GM21360 (cell line): ENCODE data around the gene LGI4.

ENCODE experiments used
- ATAC-seq: cut with Tn5 transposase; IDR thresholded peaks from one replicate; pipeline ENCODE4 v1.9.1; 2021; ENCODE audit warnings: mild to moderate bottlenecking, moderate library complexity; ENCODE audit not compliant: unreplicated experiment

Gene LGI4

DNA sequence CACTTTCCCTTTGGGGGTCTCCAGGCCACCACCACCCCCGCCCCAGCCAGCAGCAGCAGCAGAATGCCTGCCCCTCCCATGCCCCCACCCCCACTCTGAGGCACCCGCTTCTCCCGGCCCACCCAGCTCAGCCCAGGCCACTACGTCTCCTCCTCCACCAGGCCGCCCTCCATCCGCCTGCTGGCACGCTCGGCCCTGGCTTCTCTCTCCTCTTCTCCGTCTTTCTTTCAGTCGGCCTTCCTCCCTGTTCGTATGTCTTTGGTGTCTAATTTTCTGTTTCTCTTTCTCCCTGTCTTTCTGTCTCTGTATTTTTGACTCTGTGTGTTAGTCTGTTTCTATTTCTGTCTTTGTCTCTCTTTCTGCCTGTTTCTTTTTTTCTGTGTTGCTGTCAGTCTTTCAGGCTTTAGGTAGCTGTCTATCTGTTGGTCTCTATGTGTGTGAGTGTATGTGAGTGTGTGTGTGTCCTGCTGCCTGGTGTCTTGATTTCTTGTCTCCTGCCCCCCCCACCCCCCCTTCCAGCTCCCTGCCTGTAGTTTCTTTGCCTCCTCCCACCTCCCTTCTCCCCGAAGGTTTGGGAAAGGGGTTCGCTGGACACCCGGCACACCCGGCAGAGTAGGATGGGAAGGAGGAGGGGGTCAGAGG is at the start of gene LGI4:
TSS of gene LGI4 (minus strand) at position 459 of the 642 bp plus-strand sequence. CDS start at position 80, 379 bp downstream.
- no peak for ATAC-seq

- ATAC-seq = no peak
Observed at GRCh38 chr19:35184267-35184666, 49.4 kb upstream of the LGI4 start.

GRCh38 chr19:35181387-35181786 is 46.5 kb upstream of the LGI4 start:
- ATAC-seq = no peak

DNA sequence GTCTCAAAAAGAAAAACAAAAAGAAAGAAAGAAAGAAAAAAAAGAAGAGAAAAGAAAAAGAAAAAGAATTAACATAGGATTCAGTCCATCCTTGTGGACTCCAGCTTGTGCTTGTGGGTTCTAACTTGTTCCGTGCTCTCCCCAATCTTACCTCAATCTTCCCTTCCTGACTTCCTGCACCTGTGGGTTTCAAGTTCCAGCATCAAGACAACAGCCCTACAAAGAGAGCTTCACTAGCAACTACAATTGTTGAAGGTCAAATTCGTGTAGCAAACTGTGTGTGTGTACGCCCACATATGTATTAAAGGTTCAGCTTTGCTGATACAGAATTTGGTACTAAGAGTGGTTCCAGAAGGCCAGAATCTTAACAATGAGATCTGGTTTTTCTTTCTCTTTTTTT is 45.0 kb upstream of the LGI4 start:
- no peak for ATAC-seq

DNA sequence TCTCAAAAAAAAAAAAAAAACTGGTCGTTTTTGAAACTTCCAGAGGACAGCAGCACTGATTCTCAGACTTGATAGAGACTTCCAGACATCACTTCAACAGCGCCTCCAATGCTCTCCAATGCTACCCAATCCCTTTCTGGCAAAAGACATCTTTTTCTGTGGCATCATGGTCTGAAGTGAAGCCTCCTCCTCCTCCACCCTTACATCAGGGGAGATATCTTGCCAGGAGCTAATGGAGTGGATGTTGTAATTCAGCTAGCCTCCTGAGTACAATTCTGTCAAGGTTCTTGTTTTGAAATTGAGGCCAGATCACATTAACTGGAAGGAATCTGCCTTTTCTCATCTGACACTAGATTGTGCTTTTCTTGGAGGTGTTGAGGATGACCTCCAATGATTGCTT is 43.8 kb upstream of the LGI4 start:
- ATAC-seq = no peak

DNA sequence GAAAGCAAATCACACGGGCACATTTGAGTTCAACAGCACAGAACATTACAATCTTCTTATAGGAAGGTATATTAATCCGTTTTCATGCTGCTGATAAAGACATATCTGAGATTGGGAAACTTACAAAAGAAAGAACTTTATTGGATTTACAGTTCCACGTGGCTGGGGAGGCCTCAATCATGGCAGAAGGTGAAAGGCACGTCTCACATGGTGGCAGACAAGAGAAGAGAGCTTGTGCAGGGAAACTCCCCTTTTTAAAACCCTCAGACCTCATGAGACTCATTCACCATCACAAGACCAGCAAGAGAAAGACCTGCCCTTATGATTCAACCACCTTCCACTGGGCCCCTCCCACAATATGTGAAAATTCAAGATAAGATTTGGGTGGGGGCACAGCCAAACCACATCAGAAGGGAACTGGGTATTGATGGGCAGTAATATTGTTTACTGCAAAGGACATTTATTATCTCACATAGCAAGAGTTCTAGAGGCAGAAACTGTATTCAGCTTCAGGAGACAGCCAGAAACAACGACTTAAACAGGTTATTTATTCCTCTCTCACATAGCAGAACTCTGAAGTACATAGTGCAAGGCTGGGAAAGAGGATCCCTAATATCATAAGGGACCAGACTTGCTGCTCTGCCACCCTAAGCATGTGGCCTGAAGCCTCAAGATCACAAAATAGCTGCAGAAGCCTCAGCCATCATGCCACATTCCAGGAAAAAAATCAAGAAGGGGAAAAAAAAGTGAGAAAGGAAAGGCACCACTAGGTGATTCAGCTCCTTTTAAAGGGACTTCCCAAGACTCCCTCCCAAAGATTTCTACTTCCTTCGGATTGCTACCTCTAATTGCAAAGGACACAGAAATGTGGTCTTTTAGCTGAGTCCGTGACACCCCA is 42.8 kb upstream of the LGI4 start:
- no peak for ATAC-seq

- ATAC-seq = no peak
Observed at GRCh38 chr19:35176181-35176570, 41.3 kb upstream of the LGI4 start.

- ATAC-seq = no peak
Observed at GRCh38 chr19:35174226-35174625, 39.4 kb upstream of the LGI4 start.

DNA sequence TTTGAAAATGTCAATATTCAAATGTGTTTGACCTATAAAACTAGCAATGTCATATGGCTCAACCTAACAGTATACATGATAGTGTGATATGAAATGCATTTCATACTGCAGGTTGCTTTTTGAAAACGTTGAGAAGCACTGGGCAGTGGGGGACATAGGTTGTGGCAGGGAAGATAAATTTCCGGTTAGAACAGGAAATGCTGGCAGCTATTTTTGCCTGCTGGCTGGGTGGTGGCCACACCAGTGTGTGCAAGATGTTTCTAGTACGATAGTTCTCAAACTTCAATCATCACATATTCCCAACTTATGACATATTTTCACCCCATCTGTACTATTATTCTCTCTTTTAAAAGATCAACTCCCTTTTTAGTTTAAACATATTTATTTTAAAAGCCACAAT is 36.9 kb upstream of the LGI4 start:
- ATAC-seq = no peak

DNA sequence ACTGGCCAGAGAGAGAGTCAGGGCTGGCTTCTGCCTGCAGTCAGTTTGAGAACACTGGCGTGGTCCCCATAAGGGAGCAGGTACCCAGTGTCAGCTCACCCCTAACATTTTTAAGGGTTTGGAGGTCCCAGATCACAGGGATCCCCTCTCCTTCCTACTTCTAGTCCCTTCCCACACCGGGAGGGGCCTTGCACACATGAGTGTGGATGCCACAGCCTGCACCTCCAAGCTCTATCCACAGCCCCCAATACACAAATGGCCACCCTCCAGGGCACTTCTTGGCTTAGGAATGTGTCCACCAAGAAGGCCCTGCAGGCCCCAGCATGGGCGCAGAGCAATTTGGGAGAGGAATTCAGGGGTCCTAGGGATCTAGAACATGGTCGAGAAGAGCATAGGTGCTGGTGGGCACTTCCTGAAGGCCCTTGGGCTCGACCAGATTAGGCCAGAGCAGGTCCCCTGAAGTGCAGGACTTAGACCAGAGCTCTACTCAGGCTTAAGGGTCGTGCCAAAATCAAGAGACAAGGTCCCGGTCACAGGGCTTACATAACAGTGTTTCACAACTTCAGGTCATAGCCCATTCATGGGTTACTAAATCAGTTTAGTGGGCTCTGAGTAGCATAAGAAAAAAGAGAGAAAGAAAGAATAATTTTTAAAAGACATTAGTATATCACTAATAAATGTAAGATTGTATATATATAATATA is 35.7 kb upstream of the LGI4 start:
- ATAC-seq = no peak

- ATAC-seq = no peak
Observed at GRCh38 chr19:35169221-35169995, 34.5 kb upstream of the LGI4 start.

DNA sequence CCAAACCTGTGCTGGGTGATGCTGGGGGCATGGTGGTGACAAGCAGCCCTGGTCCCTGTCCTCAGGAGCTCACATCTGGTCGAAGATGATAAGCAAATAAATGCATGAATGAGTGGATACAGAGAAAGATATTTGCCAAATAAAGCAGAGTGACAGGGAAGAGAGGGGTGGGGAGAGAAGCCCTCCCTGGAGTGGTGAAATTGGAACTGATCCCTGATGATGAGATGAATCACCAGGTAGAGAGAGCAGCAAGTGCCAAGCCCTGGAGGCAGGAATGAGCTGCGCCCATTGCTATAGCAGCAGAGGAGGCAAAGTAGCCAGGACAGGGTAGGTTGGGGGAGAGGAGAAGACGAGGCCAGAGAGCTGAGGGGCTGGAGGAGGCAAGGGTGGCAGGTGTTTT is 33.3 kb upstream of the LGI4 start:
- ATAC-seq = no peak

- ATAC-seq = no peak
Observed at GRCh38 chr19:35167251-35168119, 32.6 kb upstream of the LGI4 start.

- ATAC-seq = no peak
Observed at GRCh38 chr19:35166100-35167063, 31.5 kb upstream of the LGI4 start.

- no peak for ATAC-seq
Observed at GRCh38 chr19:35165200-35166058, 30.6 kb upstream of the LGI4 start.

DNA sequence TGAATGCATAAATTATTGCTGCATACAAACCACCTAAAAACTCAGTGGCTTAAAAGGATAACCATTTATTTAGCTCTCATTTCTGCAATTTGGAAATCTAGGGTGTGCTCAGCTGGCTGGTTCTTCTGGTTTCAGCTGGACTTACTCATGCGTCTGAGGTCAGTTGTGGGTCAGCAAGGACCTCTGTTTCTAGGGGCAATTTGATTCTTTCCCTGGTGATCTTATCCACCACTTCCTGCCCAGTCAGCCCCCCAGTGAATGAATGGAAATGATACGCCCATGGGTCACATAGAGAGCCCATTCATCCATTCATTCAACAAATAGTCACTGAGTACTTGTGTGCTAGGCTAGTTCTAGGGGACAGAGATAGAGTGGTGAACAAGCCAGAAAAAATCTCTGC is 29.6 kb upstream of the LGI4 start:
- no peak for ATAC-seq

DNA sequence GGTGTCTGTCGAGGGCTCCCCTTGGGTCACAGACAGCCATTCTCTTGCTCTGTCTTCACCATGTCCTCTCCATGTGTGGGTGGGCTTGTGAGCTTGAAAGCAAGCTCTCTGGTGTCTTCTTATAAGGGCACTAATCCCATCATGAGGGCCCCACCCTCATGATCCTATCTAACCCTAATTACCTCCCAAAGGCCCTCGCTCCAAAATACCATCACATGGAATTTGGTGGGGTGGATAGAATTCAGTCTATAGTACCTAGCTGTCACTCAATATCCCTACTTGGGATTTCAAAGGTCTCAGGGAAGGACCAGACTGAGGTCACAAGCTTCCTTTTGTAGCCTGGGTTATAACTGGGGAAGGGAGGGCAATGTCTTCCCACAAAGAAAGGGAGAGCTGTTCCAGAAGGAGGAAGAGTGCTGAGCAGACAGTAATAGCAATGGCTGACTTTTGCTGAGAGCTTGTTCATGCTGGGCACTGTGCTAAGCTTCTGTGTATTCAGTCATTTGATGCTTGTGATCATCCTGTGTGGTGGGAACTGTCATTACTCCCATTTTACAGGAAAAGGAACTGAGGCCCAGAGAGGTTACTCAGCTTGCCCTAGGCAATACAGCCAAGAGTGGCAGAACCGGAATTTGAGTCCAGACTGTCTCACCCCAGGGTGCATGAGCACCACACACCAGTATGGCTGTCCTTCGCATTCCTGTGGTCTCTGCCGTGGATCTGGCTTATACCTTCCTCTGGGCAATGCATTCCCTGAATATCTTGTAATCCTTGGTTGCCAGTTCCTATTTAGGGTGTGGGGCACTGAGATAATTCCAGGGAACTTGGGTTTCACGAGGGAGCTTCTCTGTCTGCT is 27.8 kb upstream of the LGI4 start:
- ATAC-seq = no peak
